Liver (tissue), 9 donors: ENCODE measurements around the gene GIMAP8. TPM values are rescaled to one million over a fixed set of nuclear protein-coding genes. Genes with fewer than 3 reads are reported as not detected.
A peak's percentile ranks its signal among the peaks of the same experiment; 100 is the strongest.

Source experiments
- DNase-seq: peaks from one replicate; pipeline ENCODE4 v3.0.0-alpha.2; 2017; ENCODE audit warnings: low spot score
- H3K27ac ChIP-seq, 2 donors: one replicate each; pipeline ENCODE4 v1.7.0; 2013; ENCODE audit warnings: inconsistent platforms in 2 of 2, low read length in 2 of 2, control low read depth in 1 of 2, low read depth in 1 of 2, mild to moderate bottlenecking in 1 of 2
- H3K27me3 ChIP-seq, 4 donors: one replicate each; pipeline versions ENCODE4 v1.6.1 to v1.7.0; 2013; ENCODE audit warnings: low read length in 3 of 4, inconsistent platforms in 1 of 4, mild to moderate bottlenecking in 1 of 4, moderate library complexity in 1 of 4; ENCODE audit not compliant: control insufficient read depth in 4 of 4, insufficient read depth in 4 of 4
- H3K36me3 ChIP-seq, 4 donors: one replicate each; pipeline versions ENCODE4 v1.6.1 to v1.7.0; 2013; ENCODE audit warnings: low read length in 3 of 4, mild to moderate bottlenecking in 3 of 4, low read depth in 1 of 4, moderate library complexity in 1 of 4; ENCODE audit not compliant: control insufficient read depth in 4 of 4, insufficient read depth in 3 of 4
- H3K4me1 ChIP-seq, 4 donors: one replicate each; pipeline versions ENCODE4 v1.6.1 to v1.7.0; 2013; ENCODE audit warnings: low read length in 3 of 4, mild to moderate bottlenecking in 3 of 4, moderate library complexity in 1 of 4; ENCODE audit not compliant: control insufficient read depth in 4 of 4, insufficient read depth in 4 of 4
- H3K4me3 ChIP-seq, 3 donors: one replicate each; pipeline versions ENCODE4 v1.6.1 to v1.7.0; 2013; ENCODE audit warnings: low read length in 3 of 3, control low read depth in 1 of 3, low read depth in 1 of 3, mild to moderate bottlenecking in 1 of 3
- H3K9ac ChIP-seq, 2 donors: one replicate each; pipeline ENCODE4 v1.7.0; 2013; ENCODE audit warnings: low read length in 2 of 2, mild to moderate bottlenecking in 2 of 2, moderate library complexity in 2 of 2, control low read depth in 1 of 2, low read depth in 1 of 2
- H3K9me3 ChIP-seq, 4 donors: one replicate each; pipeline versions ENCODE4 v1.6.1 to v1.7.0; 2013; ENCODE audit warnings: low read length in 3 of 4; ENCODE audit not compliant: control insufficient read depth in 4 of 4
- EGR1 ChIP-seq, 2 donors: IDR thresholded peaks; 2 replicates each; pipeline ENCODE4 v1.6.1; 2016 to 2018; ENCODE audit warnings: antibody characterized with exemption in 2 of 2, low read depth in 2 of 2
- FOXA1 ChIP-seq: IDR thresholded peaks from 2 replicates; pipeline ENCODE4 v1.6.1; 2016; ENCODE audit warnings: antibody characterized with exemption
- FOXA2 ChIP-seq: IDR thresholded peaks from 2 replicates; pipeline ENCODE4 v1.6.1; 2016; ENCODE audit warnings: antibody characterized with exemption
- GABPA ChIP-seq, 2 donors: IDR thresholded peaks in 1 of 2; conservative IDR thresholded peaks in 1 of 2; 2 replicates each; pipeline ENCODE4 v1.6.1; 2016; ENCODE audit warnings: antibody characterized with exemption in 2 of 2, mild to moderate bottlenecking in 1 of 2, moderate library complexity in 1 of 2
- HNF4A ChIP-seq, 2 donors: conservative IDR thresholded peaks; 2 replicates each; pipeline ENCODE4 v1.6.1; 2016; ENCODE audit warnings: antibody characterized with exemption in 2 of 2, mild to moderate bottlenecking in 2 of 2
- HNF4G ChIP-seq: IDR thresholded peaks from 2 replicates; pipeline ENCODE4 v1.6.1; 2016; ENCODE audit warnings: antibody characterized with exemption
- JUND ChIP-seq, 2 donors: IDR thresholded peaks; 2 replicates each; pipeline ENCODE4 v1.6.1; 2016; ENCODE audit warnings: antibody characterized with exemption in 2 of 2
- NR2F2 ChIP-seq: IDR thresholded peaks from 2 replicates; pipeline ENCODE4 v1.6.1; 2016; ENCODE audit warnings: antibody characterized with exemption
- RAD21 ChIP-seq, 2 donors: IDR thresholded peaks; 2 replicates each; pipeline ENCODE4 v1.6.1; 2016; ENCODE audit warnings: antibody characterized with exemption in 2 of 2, mild to moderate bottlenecking in 2 of 2
- RXRA ChIP-seq, 2 donors: IDR thresholded peaks; 2 replicates each; pipeline ENCODE4 v1.6.1; 2017 to 2018; ENCODE audit warnings: antibody characterized with exemption in 2 of 2, mild to moderate bottlenecking in 1 of 2
- SP1 ChIP-seq: IDR thresholded peaks from 2 replicates; pipeline ENCODE4 v1.6.1; 2018; ENCODE audit warnings: antibody characterized with exemption, mild to moderate bottlenecking
- TAF1 ChIP-seq: conservative IDR thresholded peaks from 2 replicates; pipeline ENCODE4 v1.6.1; 2016; ENCODE audit warnings: antibody characterized with exemption, mild to moderate bottlenecking
- YY1 ChIP-seq: IDR thresholded peaks from 2 replicates; pipeline ENCODE4 v1.6.1; 2016; ENCODE audit warnings: antibody characterized with exemption, mild to moderate bottlenecking
- WGBS: extraction: QIAGEN DNeasy Blood & Tissue Kit; methylation state at CpG from one replicate; pipeline ENCODE4 v1.1.7; 2013; 5-methylcytosine and 5-hydroxymethylcytosine counted together
- polyA plus RNA-seq, 2 donors: library from polyadenylated mRNA; stranded (reverse) in 1 of 2; unstranded in 1 of 2; fragments of 200-250 nt in 1 of 2; fragments of >200 nt in 1 of 2; fragmentation: Nextera tagmentation in 1 of 2; extraction: Ambion mirVana in 1 of 2; gene quantifications; one replicate each; pipeline versions ENCODE4 v1.2.1 to v1.2.3, GENCODE V29; 2013 to 2015
- total RNA-seq, 2 donors: library from RNA; depleted of rRNA; stranded (reverse); fragments of >200 nt; gene quantifications; one replicate each; pipeline ENCODE4 v1.2.3, GENCODE V29; 2014
- TF ChIP-seq, protein P1 (sequence below): IDR thresholded peaks from 2 replicates; pipeline ENCODE4 v1.6.1; 2016; ENCODE audit warnings: antibody characterized with exemption, mild to moderate bottlenecking
- TF ChIP-seq, protein P2 (sequence below): IDR thresholded peaks from 2 replicates; pipeline ENCODE4 v1.6.1; 2016; ENCODE audit warnings: antibody characterized with exemption
- TF ChIP-seq, protein P3 (sequence below): IDR thresholded peaks from 2 replicates; pipeline ENCODE4 v1.6.1; 2016; ENCODE audit warnings: antibody characterized with exemption
- TF ChIP-seq, protein P4 (sequence below): fragments of 150-350 bp; IDR thresholded peaks from 2 replicates; pipeline ENCODE4 v1.5.1; 2017; ENCODE audit warnings: improper control_type of control experiment, low read depth, low read length; ENCODE audit not compliant: missing input control
- TF ChIP-seq, protein P5 (sequence below): IDR thresholded peaks from 2 replicates; pipeline ENCODE4 v1.6.1; 2016; ENCODE audit warnings: antibody characterized with exemption
- donor health status: healthy.
- donor health status: healthy.
- donor health status: healthy.
- donor health status: healthy.
- donor health status: healthy.

The GIMAP8 gene
- total and polyA plus RNA-seq, 4 donors, result 1.6 to 9.4 (median 7.6) TPM

DNA sequence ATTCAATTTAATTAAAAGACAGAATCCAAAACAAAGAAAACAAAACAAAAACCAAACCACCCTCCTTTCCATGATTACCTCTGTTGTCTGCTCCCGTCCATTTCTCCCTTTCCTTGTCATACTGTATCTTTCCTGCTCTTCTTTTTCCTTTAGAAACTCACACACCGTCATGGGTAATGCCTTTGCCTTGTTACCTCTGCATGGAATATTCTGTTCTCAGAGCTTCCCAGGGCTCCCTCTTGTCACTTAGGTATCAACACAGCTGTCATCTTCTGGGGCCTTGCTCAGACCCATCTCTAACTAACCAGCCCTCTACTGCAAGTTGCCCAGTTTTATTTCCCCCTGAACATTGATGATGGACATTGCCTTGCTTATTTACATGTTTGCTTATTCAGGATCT, 30.2 kb upstream of the GIMAP8 start:
- no peaks in the 10 kb centered on the region for H3K9me3 ChIP-seq
- no peak for TF ChIP-seq JUND (IDR thresholded peaks at IDR 0.05)
- DNase-seq, result no peak
- H3K4me1 ChIP-seq, result peaks cover 0 to 19% (median 12%) of the 10 kb centered on the region in 4 donors
- H3K27ac ChIP-seq, result no peak overlapping the region
- H3K9ac ChIP-seq, result no peak overlapping the region
- no peaks in the 10 kb centered on the region for H3K36me3 ChIP-seq
- H3K27me3 ChIP-seq, result no peaks in the 10 kb centered on the region
- whole genome bisulfite sequencing, result 86% methylated on average over 2 of the region's 2 CpGs
- no peak overlapping the region for H3K4me3 ChIP-seq

DNA sequence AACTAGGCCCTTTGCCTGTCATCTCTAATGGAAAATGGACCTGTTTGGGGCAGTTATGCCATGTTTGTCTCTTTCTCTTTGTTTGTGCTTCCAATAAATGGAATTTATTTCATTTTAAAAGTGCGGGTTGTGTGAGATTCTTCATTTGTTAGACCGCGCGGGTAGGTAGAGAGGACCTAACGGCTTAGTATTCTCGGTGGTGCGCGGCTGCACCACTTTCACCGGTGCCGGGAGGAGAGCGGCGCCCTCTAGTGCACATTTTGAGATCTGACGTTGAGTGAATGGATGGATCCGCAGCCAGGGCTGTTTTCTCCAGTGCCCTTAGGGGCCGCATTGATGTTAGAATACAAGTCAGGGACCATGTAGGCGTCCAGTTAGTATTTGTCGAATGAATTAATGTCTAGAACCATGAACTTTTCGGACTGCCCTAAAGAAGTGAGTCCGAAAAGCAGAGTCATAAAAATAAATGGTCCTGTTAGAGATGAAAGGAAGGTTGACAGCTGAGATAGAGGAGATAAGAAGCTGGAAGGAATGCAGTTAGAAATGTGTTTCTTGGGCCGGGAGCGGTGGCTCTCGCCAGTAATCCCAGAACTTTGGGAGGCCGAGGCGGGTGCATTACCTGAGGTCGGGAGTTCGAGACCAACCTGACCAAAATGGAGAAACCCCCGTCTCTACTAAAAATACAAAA, 29.3 kb upstream of the GIMAP8 start:
- TF ChIP-seq GABPA (IDR thresholded peaks at IDR 0.05 in 1 of 2, conservative IDR thresholded peaks at IDR 0.05 in 1 of 2) (no peak), EGR1 (IDR thresholded peaks at IDR 0.05; ENCODE audit: low read depth in 2 of 2) (no peak), FOXA2 (no peak), NR2F2 (peak; percentile 11), YY1 (peak; percentile 22), HNF4G (no peak), TAF1 (no peak), RAD21 (IDR thresholded peaks at IDR 0.05) (peak; percentile 95 to 96), HNF4A (conservative IDR thresholded peaks at IDR 0.05) (peak in 1 of 2 donors; percentile 24), SP1 (peak; percentile 22), FOXA1 (no peak), JUND (IDR thresholded peaks at IDR 0.05) (no peak), RXRA (IDR thresholded peaks at IDR 0.05) (peak in 1 of 2 donors; percentile 6)
- TF ChIP-seq, protein P1, sequence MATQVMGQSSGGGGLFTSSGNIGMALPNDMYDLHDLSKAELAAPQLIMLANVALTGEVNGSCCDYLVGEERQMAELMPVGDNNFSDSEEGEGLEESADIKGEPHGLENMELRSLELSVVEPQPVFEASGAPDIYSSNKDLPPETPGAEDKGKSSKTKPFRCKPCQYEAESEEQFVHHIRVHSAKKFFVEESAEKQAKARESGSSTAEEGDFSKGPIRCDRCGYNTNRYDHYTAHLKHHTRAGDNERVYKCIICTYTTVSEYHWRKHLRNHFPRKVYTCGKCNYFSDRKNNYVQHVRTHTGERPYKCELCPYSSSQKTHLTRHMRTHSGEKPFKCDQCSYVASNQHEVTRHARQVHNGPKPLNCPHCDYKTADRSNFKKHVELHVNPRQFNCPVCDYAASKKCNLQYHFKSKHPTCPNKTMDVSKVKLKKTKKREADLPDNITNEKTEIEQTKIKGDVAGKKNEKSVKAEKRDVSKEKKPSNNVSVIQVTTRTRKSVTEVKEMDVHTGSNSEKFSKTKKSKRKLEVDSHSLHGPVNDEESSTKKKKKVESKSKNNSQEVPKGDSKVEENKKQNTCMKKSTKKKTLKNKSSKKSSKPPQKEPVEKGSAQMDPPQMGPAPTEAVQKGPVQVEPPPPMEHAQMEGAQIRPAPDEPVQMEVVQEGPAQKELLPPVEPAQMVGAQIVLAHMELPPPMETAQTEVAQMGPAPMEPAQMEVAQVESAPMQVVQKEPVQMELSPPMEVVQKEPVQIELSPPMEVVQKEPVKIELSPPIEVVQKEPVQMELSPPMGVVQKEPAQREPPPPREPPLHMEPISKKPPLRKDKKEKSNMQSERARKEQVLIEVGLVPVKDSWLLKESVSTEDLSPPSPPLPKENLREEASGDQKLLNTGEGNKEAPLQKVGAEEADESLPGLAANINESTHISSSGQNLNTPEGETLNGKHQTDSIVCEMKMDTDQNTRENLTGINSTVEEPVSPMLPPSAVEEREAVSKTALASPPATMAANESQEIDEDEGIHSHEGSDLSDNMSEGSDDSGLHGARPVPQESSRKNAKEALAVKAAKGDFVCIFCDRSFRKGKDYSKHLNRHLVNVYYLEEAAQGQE, result no peak
- TF ChIP-seq, protein P2, sequence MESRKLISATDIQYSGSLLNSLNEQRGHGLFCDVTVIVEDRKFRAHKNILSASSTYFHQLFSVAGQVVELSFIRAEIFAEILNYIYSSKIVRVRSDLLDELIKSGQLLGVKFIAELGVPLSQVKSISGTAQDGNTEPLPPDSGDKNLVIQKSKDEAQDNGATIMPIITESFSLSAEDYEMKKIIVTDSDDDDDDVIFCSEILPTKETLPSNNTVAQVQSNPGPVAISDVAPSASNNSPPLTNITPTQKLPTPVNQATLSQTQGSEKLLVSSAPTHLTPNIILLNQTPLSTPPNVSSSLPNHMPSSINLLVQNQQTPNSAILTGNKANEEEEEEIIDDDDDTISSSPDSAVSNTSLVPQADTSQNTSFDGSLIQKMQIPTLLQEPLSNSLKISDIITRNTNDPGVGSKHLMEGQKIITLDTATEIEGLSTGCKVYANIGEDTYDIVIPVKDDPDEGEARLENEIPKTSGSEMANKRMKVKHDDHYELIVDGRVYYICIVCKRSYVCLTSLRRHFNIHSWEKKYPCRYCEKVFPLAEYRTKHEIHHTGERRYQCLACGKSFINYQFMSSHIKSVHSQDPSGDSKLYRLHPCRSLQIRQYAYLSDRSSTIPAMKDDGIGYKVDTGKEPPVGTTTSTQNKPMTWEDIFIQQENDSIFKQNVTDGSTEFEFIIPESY, result no peak
- TF ChIP-seq, protein P3, sequence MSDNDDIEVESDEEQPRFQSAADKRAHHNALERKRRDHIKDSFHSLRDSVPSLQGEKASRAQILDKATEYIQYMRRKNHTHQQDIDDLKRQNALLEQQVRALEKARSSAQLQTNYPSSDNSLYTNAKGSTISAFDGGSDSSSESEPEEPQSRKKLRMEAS, result no peak
- TF ChIP-seq, protein P4, sequence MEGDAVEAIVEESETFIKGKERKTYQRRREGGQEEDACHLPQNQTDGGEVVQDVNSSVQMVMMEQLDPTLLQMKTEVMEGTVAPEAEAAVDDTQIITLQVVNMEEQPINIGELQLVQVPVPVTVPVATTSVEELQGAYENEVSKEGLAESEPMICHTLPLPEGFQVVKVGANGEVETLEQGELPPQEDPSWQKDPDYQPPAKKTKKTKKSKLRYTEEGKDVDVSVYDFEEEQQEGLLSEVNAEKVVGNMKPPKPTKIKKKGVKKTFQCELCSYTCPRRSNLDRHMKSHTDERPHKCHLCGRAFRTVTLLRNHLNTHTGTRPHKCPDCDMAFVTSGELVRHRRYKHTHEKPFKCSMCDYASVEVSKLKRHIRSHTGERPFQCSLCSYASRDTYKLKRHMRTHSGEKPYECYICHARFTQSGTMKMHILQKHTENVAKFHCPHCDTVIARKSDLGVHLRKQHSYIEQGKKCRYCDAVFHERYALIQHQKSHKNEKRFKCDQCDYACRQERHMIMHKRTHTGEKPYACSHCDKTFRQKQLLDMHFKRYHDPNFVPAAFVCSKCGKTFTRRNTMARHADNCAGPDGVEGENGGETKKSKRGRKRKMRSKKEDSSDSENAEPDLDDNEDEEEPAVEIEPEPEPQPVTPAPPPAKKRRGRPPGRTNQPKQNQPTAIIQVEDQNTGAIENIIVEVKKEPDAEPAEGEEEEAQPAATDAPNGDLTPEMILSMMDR, result peak; percentile 81
- TF ChIP-seq, protein P5, sequence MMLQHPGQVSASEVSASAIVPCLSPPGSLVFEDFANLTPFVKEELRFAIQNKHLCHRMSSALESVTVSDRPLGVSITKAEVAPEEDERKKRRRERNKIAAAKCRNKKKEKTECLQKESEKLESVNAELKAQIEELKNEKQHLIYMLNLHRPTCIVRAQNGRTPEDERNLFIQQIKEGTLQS, result no peak
- no peaks in the 10 kb centered on the region for H3K9me3 ChIP-seq
- H3K27me3 ChIP-seq, result no peaks in the 10 kb centered on the region
- H3K4me3 ChIP-seq, result no peak overlapping the region
- 17% methylated on average over 27 of the region's 27 CpGs for WGBS
- H3K9ac ChIP-seq, result peak overlapping the region; percentile 10 to 20
- peak; percentile 84 for DNase-seq
- no peak overlapping the region for H3K27ac ChIP-seq
- H3K4me1 ChIP-seq, result peaks cover 0 to 10% (median 7%) of the 10 kb centered on the region in 4 donors
- no peaks in the 10 kb centered on the region for H3K36me3 ChIP-seq
